Measurements from ENCODE around the gene SORCS3.

The SORCS3 gene

DNA sequence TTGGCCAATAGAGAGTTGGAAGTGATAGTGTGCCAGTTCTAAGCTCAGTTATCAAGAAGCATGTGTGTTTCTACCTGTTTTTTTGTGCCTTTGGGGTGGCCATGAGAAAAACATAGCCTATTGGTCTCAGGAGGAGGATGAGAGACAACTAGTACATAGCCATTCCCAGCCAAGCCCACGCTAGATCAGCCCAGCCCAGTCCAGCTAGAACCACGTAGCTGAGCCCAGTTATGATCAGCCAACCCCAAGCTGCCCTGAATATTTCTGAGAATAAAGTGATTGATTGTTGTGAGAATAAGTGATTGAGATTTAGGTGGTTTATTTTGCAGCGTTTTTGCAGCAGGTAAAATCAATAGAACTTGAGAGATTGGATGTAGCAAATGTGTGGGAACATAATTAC, 15.9 kb downstream of the SORCS3 start:
- H3K9me3 Mint-ChIP-seq = no peaks in the 10 kb centered on the region
- ATAC-seq (replicated peaks; ENCODE audit: extremely low read depth, poor library complexity, severe bottlenecking) (no peak), DNase-seq (ENCODE audit: low spot score in 2 of 2) (no peak)
- no peak overlapping the region for H3K4me3 Mint-ChIP-seq
- H3K27me3 Mint-ChIP-seq = peaks cover 63% of the 10 kb centered on the region
- H3K36me3 Mint-ChIP-seq (ENCODE audit: insufficient read depth) = no peaks in the 10 kb centered on the region
- H3K27ac Mint-ChIP-seq (ENCODE audit: low read depth) = no peak overlapping the region
- H3K4me1 Mint-ChIP-seq = no peaks in the 10 kb centered on the region

DNA sequence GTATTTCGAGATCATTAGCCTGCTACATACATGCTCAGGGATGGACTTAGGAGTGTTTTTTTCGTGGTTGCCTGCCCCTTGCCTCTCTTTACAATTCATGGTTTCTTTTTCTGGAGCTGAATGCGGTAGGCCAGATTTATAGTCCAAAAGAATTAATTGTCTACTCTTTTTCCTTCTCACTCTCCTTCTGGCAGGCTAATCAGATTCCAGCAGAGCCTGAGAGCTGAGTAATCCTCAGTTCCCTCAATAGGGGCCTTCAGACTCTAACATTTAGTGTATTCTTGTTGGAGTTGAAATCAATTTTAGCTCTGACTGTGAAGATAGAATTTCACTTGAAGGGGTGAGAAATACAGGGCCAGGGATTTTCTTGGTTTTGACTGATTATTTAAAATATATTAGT, 16.4 kb downstream of the SORCS3 start:
- DNase-seq (ENCODE audit: low spot score in 2 of 2) (no peak), ATAC-seq (replicated peaks; ENCODE audit: extremely low read depth, poor library complexity, severe bottlenecking) (no peak)
- Mint-ChIP-seq H3K27me3 (peaks cover 67% of the 10 kb centered on the region), H3K27ac (ENCODE audit: low read depth) (no peak overlapping the region), H3K4me1 (no peaks in the 10 kb centered on the region), H3K36me3 (ENCODE audit: insufficient read depth) (no peaks in the 10 kb centered on the region), H3K4me3 (no peak overlapping the region), H3K9me3 (no peaks in the 10 kb centered on the region)

DNA sequence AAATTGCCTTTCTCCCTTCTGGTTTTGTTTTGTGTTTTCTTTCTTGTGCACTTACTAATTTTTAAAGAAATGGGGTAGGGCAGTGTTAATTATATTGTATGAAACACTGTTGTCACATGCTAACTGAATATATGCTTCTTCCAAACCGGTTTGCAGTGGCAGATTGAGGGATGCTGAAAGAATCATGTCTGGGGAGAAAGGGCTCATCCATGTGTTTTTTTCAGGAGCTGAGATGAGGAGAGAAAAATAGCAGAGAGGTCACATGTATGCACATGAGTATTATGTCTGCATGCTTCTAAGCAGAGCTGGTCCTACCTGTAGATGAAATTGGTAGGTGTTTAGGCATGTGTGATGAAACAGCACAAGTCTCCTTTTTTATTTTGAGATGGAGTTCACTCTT, 17.0 kb downstream of the SORCS3 start:
- H3K4me1 Mint-ChIP-seq = no peaks in the 10 kb centered on the region

DNA sequence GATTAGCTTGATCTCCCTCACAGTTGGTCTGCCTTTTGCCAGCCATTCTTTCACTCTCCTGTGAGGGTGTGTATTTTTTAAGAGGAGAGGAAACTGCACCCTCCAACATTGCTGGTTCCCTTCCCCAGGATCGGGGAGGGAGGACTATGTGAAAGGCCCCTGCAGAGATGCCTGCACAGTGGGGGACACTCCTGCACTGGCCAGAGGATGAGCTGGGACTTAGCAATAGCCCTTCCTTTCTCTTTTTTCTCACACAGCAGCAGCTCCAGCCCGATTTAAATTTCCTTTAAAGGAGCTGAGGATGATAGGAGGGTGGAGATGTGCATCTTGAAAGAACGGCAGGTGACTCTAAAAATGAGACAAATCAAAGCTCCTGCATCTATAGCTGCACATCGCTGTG, 18.7 kb downstream of the SORCS3 start:
- H3K4me1 Mint-ChIP-seq = no peaks in the 10 kb centered on the region
- H3K36me3 Mint-ChIP-seq (ENCODE audit: insufficient read depth) = no peaks in the 10 kb centered on the region
- H3K4me3 Mint-ChIP-seq = no peak overlapping the region
- DNase-seq (ENCODE audit: low spot score in 2 of 2) = no peak
- H3K27me3 Mint-ChIP-seq = peaks cover 73% of the 10 kb centered on the region
- H3K27ac Mint-ChIP-seq (ENCODE audit: low read depth) = no peak overlapping the region
- ATAC-seq (replicated peaks; ENCODE audit: extremely low read depth, poor library complexity, severe bottlenecking) = no peak
- no peaks in the 10 kb centered on the region for H3K9me3 Mint-ChIP-seq

More for the DNA sequence above, 17.0 kb downstream of the SORCS3 start:
- no peak for DNase-seq (ENCODE audit: low spot score in 2 of 2)
- no peaks in the 10 kb centered on the region for H3K36me3 Mint-ChIP-seq (ENCODE audit: insufficient read depth)
- ATAC-seq (replicated peaks; ENCODE audit: extremely low read depth, poor library complexity, severe bottlenecking) = no peak
- no peaks in the 10 kb centered on the region for H3K9me3 Mint-ChIP-seq
- H3K27ac Mint-ChIP-seq (ENCODE audit: low read depth) = no peak overlapping the region
- peaks cover 69% of the 10 kb centered on the region for H3K27me3 Mint-ChIP-seq
- H3K4me3 Mint-ChIP-seq = no peak overlapping the region

DNA sequence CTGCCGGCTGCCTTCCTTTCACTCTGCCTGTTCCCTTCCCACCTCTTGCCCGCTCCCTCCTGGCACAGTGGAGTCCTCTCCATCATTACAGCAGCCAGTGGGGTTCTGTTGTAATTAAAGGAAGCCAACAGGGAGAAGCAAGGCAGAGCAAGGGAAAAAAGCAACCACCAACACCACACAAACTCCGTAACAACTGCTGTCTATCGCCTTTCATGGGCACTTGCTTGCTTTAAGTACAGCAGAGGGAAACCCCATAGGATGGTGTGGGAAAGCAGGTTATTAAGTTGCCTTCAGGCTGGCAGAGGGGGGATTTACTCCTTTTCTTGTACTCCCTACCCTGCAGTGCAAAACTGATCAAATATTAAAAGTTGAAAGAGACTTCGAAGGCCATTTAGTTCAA, 22.0 kb downstream of the SORCS3 start:
- no peak overlapping the region for H3K27ac Mint-ChIP-seq (ENCODE audit: low read depth)

DNA sequence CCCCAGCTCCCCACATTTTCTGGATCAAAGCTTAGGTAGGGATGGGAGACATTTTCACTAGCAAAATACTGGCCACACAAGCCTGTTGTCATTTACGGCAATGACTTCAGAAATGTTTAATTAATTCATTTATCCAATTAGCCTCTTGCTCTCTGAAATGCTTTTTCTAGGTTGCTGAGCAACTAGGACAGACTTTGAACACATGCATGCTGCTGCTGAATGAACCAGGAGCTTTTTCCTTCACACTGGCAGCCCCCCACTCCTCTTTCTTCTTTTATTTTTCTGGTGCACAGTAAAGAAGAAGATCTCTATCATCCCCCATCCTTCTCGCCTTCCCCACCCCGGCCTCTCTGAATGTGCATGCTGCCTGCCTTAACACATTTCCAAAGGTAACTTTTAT, 22.5 kb downstream of the SORCS3 start:
- Mint-ChIP-seq H3K4me3 (no peak overlapping the region), H3K27ac (ENCODE audit: low read depth) (no peak overlapping the region), H3K36me3 (ENCODE audit: insufficient read depth) (no peaks in the 10 kb centered on the region), H3K27me3 (peaks cover 51% of the 10 kb centered on the region), H3K9me3 (no peaks in the 10 kb centered on the region), H3K4me1 (no peaks in the 10 kb centered on the region)
- ATAC-seq (replicated peaks; ENCODE audit: extremely low read depth, poor library complexity, severe bottlenecking) (no peak), DNase-seq (ENCODE audit: low spot score in 2 of 2) (no peak)

More for the DNA sequence above, 22.0 kb downstream of the SORCS3 start:
- Mint-ChIP-seq H3K4me1 (no peaks in the 10 kb centered on the region), H3K36me3 (ENCODE audit: insufficient read depth) (no peaks in the 10 kb centered on the region), H3K4me3 (no peak overlapping the region), H3K9me3 (no peaks in the 10 kb centered on the region), H3K27me3 (peaks cover 55% of the 10 kb centered on the region)
- DNase-seq (ENCODE audit: low spot score in 2 of 2) (no peak), ATAC-seq (replicated peaks; ENCODE audit: extremely low read depth, poor library complexity, severe bottlenecking) (no peak)

DNA sequence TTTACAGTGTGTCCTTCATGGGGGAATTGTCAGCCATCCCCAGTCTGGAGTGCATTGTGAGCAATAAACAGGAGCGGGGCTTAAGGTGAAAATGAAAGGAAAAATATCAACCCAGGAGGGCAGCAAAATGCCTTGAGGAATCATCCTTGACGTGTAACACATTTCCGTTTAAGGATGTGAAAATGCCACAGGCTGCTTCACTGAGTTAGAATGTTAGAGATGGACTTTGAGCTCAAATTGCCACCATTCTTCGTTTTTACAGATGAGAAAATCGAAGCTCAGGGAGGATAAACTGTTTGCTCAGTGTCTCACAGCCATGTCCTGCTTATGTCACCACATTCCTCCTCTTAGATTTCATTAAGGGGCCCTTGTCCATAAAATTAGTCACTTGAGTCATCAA, 23.1 kb downstream of the SORCS3 start:
- no peaks in the 10 kb centered on the region for H3K36me3 Mint-ChIP-seq (ENCODE audit: insufficient read depth)
- H3K4me3 Mint-ChIP-seq = no peak overlapping the region
- H3K9me3 Mint-ChIP-seq = no peaks in the 10 kb centered on the region
- no peak for ATAC-seq (replicated peaks; ENCODE audit: extremely low read depth, poor library complexity, severe bottlenecking)
- DNase-seq (ENCODE audit: low spot score in 2 of 2) = no peak
- no peaks in the 10 kb centered on the region for H3K4me1 Mint-ChIP-seq
- no peak overlapping the region for H3K27ac Mint-ChIP-seq (ENCODE audit: low read depth)
- peaks cover 45% of the 10 kb centered on the region for H3K27me3 Mint-ChIP-seq

DNA sequence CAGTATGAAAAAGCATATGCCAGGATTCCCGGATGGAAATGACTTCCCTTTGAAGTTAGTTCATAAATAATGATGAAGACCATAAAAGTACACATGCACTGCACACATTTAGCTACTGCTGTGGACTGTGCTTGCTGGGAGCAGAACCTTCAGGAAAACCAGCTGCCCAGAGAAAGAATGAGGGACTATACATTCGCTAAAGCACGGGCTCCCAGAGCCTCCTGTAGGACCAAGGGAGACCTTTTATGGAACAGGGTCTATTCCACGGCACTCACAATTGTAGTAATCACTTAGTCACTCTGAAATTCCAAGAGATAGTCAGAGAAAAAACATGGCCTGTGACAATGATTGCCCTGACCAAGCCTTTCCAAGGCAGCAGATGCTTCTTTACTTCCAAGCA, 24.1 kb downstream of the SORCS3 start:
- DNase-seq (ENCODE audit: low spot score in 2 of 2) (no peak), ATAC-seq (replicated peaks; ENCODE audit: extremely low read depth, poor library complexity, severe bottlenecking) (no peak)
- H3K4me3 Mint-ChIP-seq = no peak overlapping the region
- H3K27me3 Mint-ChIP-seq = peaks cover 40% of the 10 kb centered on the region
- H3K4me1 Mint-ChIP-seq = no peaks in the 10 kb centered on the region
- no peaks in the 10 kb centered on the region for H3K36me3 Mint-ChIP-seq (ENCODE audit: insufficient read depth)
- no peak overlapping the region for H3K27ac Mint-ChIP-seq (ENCODE audit: low read depth)
- H3K9me3 Mint-ChIP-seq = no peaks in the 10 kb centered on the region

DNA sequence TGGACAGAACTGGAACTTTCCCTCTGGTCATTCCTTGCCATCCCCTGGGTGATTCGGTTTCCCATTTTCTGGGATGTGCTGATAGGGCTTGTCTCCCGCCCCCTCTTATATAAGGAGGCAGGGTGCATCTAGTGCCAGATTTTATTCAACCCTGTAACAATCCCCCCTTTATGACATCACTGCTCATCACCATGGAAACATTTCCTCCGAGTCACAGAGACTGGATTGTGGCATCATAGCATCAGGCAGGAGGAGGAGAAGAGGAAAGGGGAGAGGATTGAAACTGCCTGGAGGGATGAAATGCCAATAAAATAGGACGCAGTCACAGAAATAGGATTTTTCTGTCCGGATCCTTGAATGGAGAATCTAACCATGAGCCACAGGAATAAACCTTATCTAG, 25.0 kb downstream of the SORCS3 start:
- ATAC-seq (replicated peaks; ENCODE audit: extremely low read depth, poor library complexity, severe bottlenecking) (no peak), DNase-seq (ENCODE audit: low spot score in 2 of 2) (no peak)
- Mint-ChIP-seq H3K9me3 (no peaks in the 10 kb centered on the region), H3K27ac (ENCODE audit: low read depth) (no peak overlapping the region), H3K4me1 (no peaks in the 10 kb centered on the region), H3K36me3 (ENCODE audit: insufficient read depth) (no peaks in the 10 kb centered on the region), H3K4me3 (no peak overlapping the region), H3K27me3 (peaks cover 34% of the 10 kb centered on the region)

DNA sequence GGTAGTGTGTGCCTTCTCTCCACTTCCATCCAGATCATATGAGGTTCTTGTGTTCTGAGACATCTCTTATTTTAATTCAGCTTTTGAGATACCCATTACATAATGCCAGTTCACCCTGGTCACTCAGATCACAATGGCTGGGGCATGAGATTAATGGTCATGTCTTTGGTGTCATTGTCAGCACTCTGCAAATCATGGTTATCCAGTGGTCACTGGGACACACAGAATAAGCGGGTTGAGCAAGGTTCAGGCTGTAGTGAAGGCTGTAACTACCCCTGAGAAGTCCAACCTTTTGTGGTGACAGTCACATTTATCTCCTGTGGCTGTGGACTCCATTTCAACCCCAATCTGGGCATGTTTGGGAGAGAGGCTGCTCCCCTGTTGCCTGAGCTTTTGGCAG, 35.8 kb downstream of the SORCS3 start:
- DNase-seq (ENCODE audit: low spot score in 2 of 2) (no peak), ATAC-seq (replicated peaks; ENCODE audit: extremely low read depth, poor library complexity, severe bottlenecking) (no peak)
- Mint-ChIP-seq H3K27me3 (peaks cover 67% of the 10 kb centered on the region), H3K4me3 (no peak overlapping the region), H3K9me3 (no peaks in the 10 kb centered on the region), H3K36me3 (ENCODE audit: insufficient read depth) (no peaks in the 10 kb centered on the region), H3K4me1 (no peaks in the 10 kb centered on the region), H3K27ac (ENCODE audit: low read depth) (no peak overlapping the region)

DNA sequence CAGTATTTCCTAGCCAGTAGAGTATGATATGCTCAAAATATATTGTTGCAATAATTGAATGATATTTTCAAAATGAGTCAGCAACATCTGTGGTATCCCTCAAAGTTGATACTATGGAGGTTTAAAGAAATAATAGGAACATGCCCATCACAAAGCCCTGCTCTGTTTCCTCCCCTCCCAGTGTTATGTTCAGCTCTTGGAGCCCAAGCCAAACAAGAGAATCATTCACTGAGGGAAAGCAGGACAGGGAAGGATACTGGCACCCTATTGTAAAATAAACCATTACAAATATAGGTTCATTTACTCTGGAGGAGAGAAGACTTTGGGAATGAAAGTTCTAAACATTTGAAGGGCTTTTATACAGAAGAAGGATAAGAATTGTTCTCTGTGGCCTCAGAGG, 37.6 kb downstream of the SORCS3 start:
- Mint-ChIP-seq H3K27me3 (peaks cover 55% of the 10 kb centered on the region), H3K9me3 (no peaks in the 10 kb centered on the region), H3K4me3 (no peak overlapping the region), H3K27ac (ENCODE audit: low read depth) (no peak overlapping the region), H3K36me3 (ENCODE audit: insufficient read depth) (no peaks in the 10 kb centered on the region), H3K4me1 (no peaks in the 10 kb centered on the region)
- DNase-seq (ENCODE audit: low spot score in 2 of 2) (no peak), ATAC-seq (replicated peaks; ENCODE audit: extremely low read depth, poor library complexity, severe bottlenecking) (no peak)

DNA sequence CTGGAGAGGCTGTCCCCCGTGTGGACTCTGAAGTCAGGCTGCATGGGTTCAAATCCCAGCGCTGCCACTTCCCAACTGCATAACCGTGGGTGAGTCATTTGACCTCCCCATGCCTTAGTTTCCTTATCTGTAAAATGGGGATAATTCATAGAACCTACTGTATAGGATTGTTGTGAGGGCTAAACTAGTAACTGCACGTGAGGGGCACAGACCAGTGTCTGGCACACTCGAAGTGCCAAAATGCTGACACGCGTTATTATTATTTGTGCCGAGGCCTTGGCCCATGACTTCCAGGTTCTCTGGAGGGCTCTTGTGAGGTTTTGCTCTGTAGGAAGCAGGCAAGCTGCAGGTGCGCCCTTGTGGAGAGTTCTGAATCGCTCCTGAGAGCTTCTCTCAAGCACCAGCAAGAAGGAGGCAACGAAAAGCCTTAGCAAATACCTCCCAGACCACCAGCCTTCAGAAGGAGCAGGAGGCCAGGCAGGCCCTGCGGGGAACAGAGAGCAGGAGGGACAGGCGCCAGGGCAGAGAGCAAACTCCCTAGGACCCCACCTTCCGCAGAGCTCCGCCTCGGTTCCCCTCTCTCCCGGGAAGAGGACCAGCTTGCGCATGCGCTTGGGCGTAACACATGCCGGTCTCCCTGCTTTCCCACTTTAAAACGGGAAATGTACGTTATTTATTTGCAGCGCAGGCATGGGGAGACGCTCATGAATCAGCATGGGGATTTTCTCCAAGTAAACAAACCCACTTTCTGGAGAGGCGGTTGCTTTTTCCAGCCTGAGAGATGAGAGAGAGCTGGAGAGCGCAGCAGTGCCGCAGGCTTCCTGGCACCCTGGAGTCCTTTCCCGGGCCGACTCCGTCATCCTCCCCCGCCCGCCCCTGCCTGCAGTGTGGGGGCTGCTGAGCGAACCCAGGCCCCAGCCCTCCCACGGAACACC, 39.6 kb downstream of the SORCS3 start:
- no peak overlapping the region for H3K27ac Mint-ChIP-seq (ENCODE audit: low read depth)
- H3K4me3 Mint-ChIP-seq = no peak overlapping the region
- ATAC-seq (replicated peaks; ENCODE audit: extremely low read depth, poor library complexity, severe bottlenecking) (no peak), DNase-seq (ENCODE audit: low spot score in 2 of 2) (no peak)
- peaks cover 50% of the 10 kb centered on the region for H3K27me3 Mint-ChIP-seq
- H3K36me3 Mint-ChIP-seq (ENCODE audit: insufficient read depth) = no peaks in the 10 kb centered on the region
- no peaks in the 10 kb centered on the region for H3K9me3 Mint-ChIP-seq
- H3K4me1 Mint-ChIP-seq = no peaks in the 10 kb centered on the region

DNA sequence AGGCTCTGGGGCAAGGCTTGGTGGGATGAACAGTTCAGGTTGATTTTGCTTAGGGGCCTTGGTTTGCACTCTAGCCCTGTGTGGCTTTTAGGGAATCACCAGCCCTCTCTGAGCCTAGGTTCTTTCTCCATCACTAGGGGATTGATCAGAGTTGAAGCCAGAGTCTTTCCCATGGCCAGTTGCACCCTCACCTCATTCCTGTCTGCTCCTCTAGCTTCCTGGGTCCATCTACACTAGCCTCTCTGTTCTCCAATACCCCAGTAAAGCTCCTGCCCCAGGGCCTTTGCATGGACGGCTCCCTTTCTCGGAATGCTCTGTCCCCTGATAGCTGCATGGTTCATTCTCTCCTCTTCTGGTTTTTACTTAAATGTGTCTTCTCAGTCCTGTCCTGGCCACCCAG, 40.4 kb downstream of the SORCS3 start:
- Mint-ChIP-seq H3K4me1 (no peaks in the 10 kb centered on the region), H3K4me3 (no peak overlapping the region), H3K36me3 (ENCODE audit: insufficient read depth) (no peaks in the 10 kb centered on the region), H3K9me3 (no peaks in the 10 kb centered on the region), H3K27me3 (peaks cover 50% of the 10 kb centered on the region), H3K27ac (ENCODE audit: low read depth) (no peak overlapping the region)
- ATAC-seq (replicated peaks; ENCODE audit: extremely low read depth, poor library complexity, severe bottlenecking) = no peak
- no peak for DNase-seq (ENCODE audit: low spot score in 2 of 2)
